ENCODE measurements around the gene SH3BP1.
A peak's percentile ranks its signal among the peaks of the same experiment; 100 is the strongest.

GRCh38 chr22:37633625-37634416, 5.6 kb upstream of the SH3BP1 start:
- peak; percentile 18 for TF ChIP-seq POLR2A (IDR thresholded peaks at IDR 0.05; ENCODE audit: low read length)
- no peak for TF ChIP-seq GATA1 (IDR thresholded peaks at IDR 0.05; ENCODE audit: low read depth, low read length)
